PC-3 (cell line): ENCODE results near the gene UVSSA.

Experiments used
- CTCF ChIP-seq: fragments of 300-600 bp; sonication (generic); conservative IDR thresholded peaks from 2 replicates; pipeline ENCODE4 v1.5.1; 2017; ENCODE audit warnings: antibody characterized with exemption, low read depth, mild to moderate bottlenecking, low read length
- EZH2 ChIP-seq: fragments of 300-600 bp; sonication (generic); IDR thresholded peaks from one replicate; pipeline ENCODE4 v1.6.1; 2017; ENCODE audit warnings: antibody characterized with exemption, mild to moderate bottlenecking, low read length; ENCODE audit not compliant: unreplicated experiment
- EZH2phosphoT487 ChIP-seq: fragments of 300-600 bp; sonication (generic); IDR thresholded peaks from 2 replicates; pipeline ENCODE4 v1.6.1; 2018; ENCODE audit warnings: mild to moderate bottlenecking, antibody characterized with exemption, low read length, borderline replicate concordance

GRCh38 chr4:1300466-1301455, 46.2 kb upstream of the UVSSA start:
- no peak for TF ChIP-seq CTCF
- TF ChIP-seq EZH2 = no peak
- TF ChIP-seq EZH2phosphoT487 = no peak
